Ishikawa (cell line): ENCODE measurements around the gene CIC.
A peak's percentile ranks its signal among the peaks of the same experiment; 100 is the strongest.

Experiments
- CEBPB ChIP-seq: IDR thresholded peaks from 2 replicates; pipeline ENCODE4 v1.6.1; 2012
- CREB1 ChIP-seq: IDR thresholded peaks from 2 replicates; pipeline ENCODE4 v1.6.1; 2012; ENCODE audit warnings: low read depth
- EGR1 ChIP-seq: IDR thresholded peaks from 2 replicates; pipeline ENCODE4 v1.6.1; 2012
- EP300 ChIP-seq: IDR thresholded peaks from 2 replicates; pipeline ENCODE4 v1.6.1; 2012; ENCODE audit warnings: borderline replicate concordance
- FOXM1 ChIP-seq: IDR thresholded peaks from 2 replicates; pipeline ENCODE4 v1.6.1; 2012; ENCODE audit warnings: low read depth, borderline replicate concordance
- NFIC ChIP-seq: IDR thresholded peaks from 2 replicates; pipeline ENCODE4 v1.6.1; 2012
- RAD21 ChIP-seq: IDR thresholded peaks from 2 replicates; pipeline ENCODE4 v1.6.1; 2012; ENCODE audit warnings: low read depth
- TAF1 ChIP-seq: IDR thresholded peaks from 2 replicates; pipeline ENCODE4 v1.6.1; 2012; ENCODE audit warnings: low read depth, mild to moderate bottlenecking
- TCF12 ChIP-seq: IDR thresholded peaks from 2 replicates; pipeline ENCODE4 v1.6.1; 2012; ENCODE audit warnings: low read depth
- TEAD4 ChIP-seq: IDR thresholded peaks from 2 replicates; pipeline ENCODE4 v1.6.1; 2012
- YY1 ChIP-seq: IDR thresholded peaks from 2 replicates; pipeline ENCODE4 v1.6.1; 2012; ENCODE audit warnings: low read depth
- ZBTB7A ChIP-seq: IDR thresholded peaks from 2 replicates; pipeline ENCODE4 v1.6.1; 2012; ENCODE audit warnings: low read depth
- TF ChIP-seq, protein P1 (sequence below): IDR thresholded peaks from 2 replicates; pipeline ENCODE4 v1.6.1; 2012
- TF ChIP-seq, protein P2 (sequence below): IDR thresholded peaks from 2 replicates; pipeline ENCODE4 v1.6.1; 2012; ENCODE audit warnings: low read depth, mild to moderate bottlenecking
- TF ChIP-seq, protein P3 (sequence below): IDR thresholded peaks from 2 replicates; pipeline ENCODE4 v1.6.1; 2012

Gene CIC

DNA sequence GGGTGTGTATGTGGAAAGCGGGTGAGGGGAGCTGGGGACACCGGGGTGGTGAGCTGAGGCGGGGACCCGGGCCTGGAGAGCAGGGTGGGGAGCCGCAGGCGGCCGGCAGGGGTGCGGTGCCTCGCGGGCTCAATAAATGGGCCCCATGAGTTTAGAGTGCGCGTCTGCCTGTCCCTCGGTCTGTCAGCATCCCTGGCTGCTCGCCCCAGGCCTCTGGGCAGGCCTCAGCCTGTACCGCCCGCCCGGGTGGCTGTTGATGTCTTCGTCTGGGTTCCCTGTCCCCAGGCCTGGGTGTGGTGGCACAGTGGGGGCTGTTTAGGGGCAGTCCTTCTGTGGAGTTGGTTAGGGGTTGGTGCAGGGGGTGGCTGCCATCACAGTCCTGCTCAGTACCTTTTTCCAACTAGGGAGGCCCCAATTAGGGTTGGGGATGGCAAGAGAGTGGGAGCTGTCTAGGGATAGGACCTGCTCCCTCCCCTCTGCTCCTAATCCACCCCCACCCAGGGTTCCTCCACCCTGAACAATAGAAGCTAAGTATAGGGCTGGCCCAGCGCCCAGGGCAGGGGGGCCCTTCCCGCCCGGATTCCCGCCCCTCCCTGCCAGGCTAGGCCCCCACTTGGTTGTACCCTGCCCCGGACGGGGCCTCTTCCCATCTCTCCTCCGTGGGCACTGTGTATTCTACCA is 12.2 kb downstream of the CIC start:
- TF ChIP-seq TEAD4, result no peak
- TF ChIP-seq CEBPB, result no peak
- TF ChIP-seq ZBTB7A, result no peak; the same call in 1 of the 2 replicates
- TF ChIP-seq CREB1, result no peak
- TF ChIP-seq, protein P1, sequence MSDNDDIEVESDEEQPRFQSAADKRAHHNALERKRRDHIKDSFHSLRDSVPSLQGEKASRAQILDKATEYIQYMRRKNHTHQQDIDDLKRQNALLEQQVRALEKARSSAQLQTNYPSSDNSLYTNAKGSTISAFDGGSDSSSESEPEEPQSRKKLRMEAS, result no peak
- peak; percentile 66; the same call in 1 of the 2 replicates for TF ChIP-seq NFIC
- no peak for TF ChIP-seq YY1
- TF ChIP-seq TCF12, result no peak
- TF ChIP-seq TAF1, result no peak
- peak; percentile 16; the same call in 1 of the 2 replicates for TF ChIP-seq EP300
- no peak for TF ChIP-seq EGR1

DNA sequence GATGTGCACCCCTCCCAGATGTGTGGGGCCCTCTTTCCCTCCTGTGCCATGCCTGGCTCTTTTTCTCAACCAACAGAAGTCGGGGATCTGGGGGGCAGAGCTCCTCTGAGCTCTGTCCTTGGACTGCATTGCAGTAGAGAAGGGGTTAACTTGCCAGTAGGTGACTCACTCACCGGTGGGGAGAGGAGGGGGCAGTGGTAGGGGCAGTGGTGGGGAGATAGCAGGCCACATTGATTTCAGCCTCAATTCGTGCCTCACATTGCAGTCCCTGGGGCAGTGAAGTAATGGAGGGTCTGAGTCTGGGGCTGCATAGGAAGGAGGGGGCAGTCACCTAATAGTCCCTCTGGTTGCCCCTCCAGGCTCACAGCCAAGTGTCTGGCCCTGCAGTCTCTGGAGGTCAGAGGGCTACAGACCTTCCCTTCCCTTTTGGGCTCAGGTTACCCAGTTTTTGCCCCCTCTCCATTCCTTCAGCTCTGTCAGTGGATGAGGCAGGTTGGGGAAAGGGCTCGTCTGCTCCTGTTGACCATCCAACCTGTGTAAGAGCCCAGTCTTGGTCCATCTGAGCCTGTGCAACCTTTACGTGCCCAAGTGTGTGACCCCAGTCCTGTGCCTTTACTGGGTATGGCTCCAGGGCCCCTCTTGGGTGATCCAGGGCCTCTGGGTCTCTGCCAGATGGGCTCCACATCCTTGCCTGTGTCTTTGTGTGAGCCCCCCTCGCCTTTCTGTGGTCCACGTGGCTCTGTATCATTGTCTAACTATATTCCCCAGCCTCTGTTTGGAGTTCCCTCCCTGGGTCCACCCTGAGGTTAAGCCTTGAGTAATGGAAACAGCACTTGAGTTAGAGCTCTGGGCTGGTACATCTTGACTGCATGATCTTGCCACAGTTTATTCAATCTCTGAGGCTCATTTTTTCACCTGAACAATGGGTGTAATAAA is 13.0 kb downstream of the CIC start:
- TF ChIP-seq EP300, result 0 out of 2 replicates have a peak, but pooled peaks have one; percentile 6
- peak; percentile 69; the same call in 1 of the 2 replicates for TF ChIP-seq ZBTB7A
- no peak for TF ChIP-seq FOXM1
- no peak for TF ChIP-seq NFIC

DNA sequence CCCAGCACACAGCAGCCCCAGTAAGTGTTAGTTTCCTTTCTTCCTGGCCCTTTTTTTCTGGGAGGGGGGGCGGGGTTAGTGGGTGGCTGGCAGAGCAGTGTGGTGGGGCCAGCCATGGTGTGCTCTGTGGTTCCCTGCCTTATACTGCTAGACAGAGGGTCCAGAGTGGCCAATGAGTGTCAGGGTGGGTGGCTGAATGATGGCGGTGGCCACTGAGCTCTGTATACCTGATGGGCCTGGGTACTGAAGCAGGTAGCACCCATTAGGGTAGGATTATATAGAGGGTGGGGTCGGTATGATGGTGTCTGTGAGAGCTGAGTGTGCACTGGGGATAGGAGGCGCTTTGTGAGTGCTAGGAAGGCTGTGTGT is 13.8 kb downstream of the CIC start:
- TF ChIP-seq, protein P2, sequence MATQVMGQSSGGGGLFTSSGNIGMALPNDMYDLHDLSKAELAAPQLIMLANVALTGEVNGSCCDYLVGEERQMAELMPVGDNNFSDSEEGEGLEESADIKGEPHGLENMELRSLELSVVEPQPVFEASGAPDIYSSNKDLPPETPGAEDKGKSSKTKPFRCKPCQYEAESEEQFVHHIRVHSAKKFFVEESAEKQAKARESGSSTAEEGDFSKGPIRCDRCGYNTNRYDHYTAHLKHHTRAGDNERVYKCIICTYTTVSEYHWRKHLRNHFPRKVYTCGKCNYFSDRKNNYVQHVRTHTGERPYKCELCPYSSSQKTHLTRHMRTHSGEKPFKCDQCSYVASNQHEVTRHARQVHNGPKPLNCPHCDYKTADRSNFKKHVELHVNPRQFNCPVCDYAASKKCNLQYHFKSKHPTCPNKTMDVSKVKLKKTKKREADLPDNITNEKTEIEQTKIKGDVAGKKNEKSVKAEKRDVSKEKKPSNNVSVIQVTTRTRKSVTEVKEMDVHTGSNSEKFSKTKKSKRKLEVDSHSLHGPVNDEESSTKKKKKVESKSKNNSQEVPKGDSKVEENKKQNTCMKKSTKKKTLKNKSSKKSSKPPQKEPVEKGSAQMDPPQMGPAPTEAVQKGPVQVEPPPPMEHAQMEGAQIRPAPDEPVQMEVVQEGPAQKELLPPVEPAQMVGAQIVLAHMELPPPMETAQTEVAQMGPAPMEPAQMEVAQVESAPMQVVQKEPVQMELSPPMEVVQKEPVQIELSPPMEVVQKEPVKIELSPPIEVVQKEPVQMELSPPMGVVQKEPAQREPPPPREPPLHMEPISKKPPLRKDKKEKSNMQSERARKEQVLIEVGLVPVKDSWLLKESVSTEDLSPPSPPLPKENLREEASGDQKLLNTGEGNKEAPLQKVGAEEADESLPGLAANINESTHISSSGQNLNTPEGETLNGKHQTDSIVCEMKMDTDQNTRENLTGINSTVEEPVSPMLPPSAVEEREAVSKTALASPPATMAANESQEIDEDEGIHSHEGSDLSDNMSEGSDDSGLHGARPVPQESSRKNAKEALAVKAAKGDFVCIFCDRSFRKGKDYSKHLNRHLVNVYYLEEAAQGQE, result no peak
- TF ChIP-seq TAF1 (no peak), RAD21 (no peak)
- TF ChIP-seq, protein P1, result 0 out of 2 replicates have a peak, but pooled peaks have one; percentile 5
- TF ChIP-seq, protein P3, sequence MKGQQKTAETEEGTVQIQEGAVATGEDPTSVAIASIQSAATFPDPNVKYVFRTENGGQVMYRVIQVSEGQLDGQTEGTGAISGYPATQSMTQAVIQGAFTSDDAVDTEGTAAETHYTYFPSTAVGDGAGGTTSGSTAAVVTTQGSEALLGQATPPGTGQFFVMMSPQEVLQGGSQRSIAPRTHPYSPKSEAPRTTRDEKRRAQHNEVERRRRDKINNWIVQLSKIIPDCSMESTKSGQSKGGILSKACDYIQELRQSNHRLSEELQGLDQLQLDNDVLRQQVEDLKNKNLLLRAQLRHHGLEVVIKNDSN, result no peak

DNA sequence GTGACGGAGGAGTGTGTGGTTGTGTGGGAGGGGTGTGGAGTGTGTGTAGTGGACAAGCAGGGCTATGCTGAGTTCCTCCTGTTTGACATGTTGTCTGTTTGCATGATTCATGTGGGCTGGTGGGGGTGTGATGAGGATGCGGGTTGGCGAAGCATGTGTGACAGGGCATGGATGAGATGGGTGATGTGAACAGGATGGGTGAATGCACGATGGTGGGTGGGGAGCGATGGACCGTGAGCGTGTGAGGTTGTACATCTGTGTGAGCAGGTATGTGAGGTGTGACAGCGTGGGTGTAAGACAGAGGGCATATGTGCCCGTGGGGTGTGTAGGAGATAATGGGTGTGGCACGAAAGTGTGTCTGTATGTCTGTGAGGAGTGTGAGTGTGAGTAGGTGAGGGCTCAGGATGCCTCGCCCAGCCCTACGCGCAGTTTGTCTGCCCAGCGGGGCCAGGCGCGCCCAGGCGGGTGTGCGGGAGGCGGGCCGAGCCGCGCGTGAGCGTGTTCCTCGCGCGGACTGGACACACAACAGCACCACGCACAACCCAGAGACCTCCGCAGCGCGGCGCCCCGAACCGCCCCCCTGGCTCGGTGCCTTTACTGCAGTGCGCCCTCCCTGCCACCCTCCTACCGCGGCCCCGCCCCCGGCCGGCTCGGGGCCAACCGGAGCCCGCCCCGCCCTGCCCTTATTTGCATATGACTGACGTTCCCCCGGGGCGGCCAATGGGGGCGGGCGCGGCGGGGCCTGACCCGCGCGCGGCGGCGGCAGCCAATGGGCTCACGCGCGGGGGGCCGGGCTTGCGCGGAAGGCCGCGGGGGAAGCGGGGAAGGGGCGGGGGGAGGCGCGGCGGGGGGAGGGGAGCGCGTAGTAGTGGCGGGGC is 14.4 kb downstream of the CIC start:
- no peak; the same call in 1 of the 2 replicates for TF ChIP-seq EP300
- TF ChIP-seq ZBTB7A, result peak; percentile 70; the same call in 1 of the 2 replicates
- TF ChIP-seq TEAD4, result no peak
- TF ChIP-seq, protein P2, result no peak
- TF ChIP-seq TCF12, result no peak
- TF ChIP-seq, protein P1, result peak; percentile 47; the same call in 1 of the 2 replicates
- peak; percentile 71 for TF ChIP-seq NFIC
- TF ChIP-seq CEBPB, result no peak

DNA sequence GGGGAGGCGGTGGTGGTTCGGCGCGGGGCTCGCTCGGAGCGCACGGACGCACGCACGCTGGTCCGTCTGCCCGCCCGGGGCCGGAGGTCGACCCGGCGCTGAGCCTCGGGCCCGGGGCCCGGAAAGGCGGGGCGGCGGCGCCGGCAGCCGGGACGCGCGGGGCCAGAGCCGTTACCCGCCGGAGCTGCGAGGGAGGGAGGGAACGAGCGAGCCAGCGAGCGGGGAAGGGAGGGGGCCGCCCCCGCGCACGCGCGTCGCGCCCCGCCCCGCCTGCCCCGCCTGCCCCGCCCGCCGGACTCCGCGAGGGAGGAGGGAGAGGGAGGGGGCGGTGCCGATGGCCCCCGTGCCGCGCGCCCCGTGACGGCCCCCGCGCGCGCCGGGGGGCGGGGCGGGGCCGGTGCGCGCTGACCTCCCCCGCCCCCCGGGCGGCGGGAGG is 15.0 kb downstream of the CIC start:
- TF ChIP-seq EGR1 (peak; percentile 33; the same call in 1 of the 2 replicates), CEBPB (no peak), ZBTB7A (no peak), CREB1 (no peak), EP300 (no peak)
- TF ChIP-seq, protein P3, result peak; percentile 48
